GM18508 (cell line): ENCODE results near the gene SLC25A22.

ENCODE experiments used
- ATAC-seq: cut with Tn5 transposase; IDR thresholded peaks from one replicate; pipeline ENCODE4 v1.9.1; 2021; ENCODE audit warnings: moderate number of reproducible peaks; ENCODE audit not compliant: insufficient read depth, unreplicated experiment

The SLC25A22 gene

GRCh38 chr11:763073-763463, 35.0 kb downstream of the SLC25A22 start:
- no peak for ATAC-seq

GRCh38 chr11:762421-763072, 35.5 kb downstream of the SLC25A22 start:
- no peak for ATAC-seq

GRCh38 chr11:761526-762108, 36.5 kb downstream of the SLC25A22 start:
- no peak for ATAC-seq

GRCh38 chr11:760236-760635, 37.8 kb downstream of the SLC25A22 start:
- ATAC-seq = no peak

GRCh38 chr11:749731-750130, 48.4 kb downstream of the SLC25A22 start:
- ATAC-seq = no peak

GRCh38 chr11:748007-748359, 50.1 kb downstream of the SLC25A22 start:
- no peak for ATAC-seq

- ATAC-seq = no peak
Measured at GRCh38 chr11:747158-748006, 50.7 kb downstream of the SLC25A22 start, which contains the start of gene TALDO1. TALDO1 (plus strand) TSS chr11:747464; CDS start chr11:747482, 18 bp downstream.

- no peak for ATAC-seq
Measured at GRCh38 chr11:746289-747157, 51.6 kb downstream of the SLC25A22 start.

GRCh38 chr11:745428-745827, 52.7 kb downstream of the SLC25A22 start:
- ATAC-seq = no peak

- no peak for ATAC-seq
Measured at GRCh38 chr11:742571-743201, 55.4 kb downstream of the SLC25A22 start.

- no peak for ATAC-seq
Measured at GRCh38 chr11:742156-742546, 55.9 kb downstream of the SLC25A22 start.
